ENCODE data around the gene CCL4. TPM values are rescaled to one million over a fixed set of nuclear protein-coding genes. Genes with fewer than 3 reads are reported as not detected.
"Not testable (repeated sequence)": the region's sequence is repeated elsewhere in the genome, so short reads cannot be mapped to it uniquely, and the experiment has no call there.

Gene CCL4
- not detected in 2 replicates for total RNA-seq (2021)
- long read RNA-seq = 0 reads

- peaks cover 11% of the 10 kb centered on the region for H3K27me3 Mint-ChIP-seq (ENCODE audit: low read depth)
- not testable (repeated sequence) for H3K4me3 Mint-ChIP-seq; H3K27me3 ChIP-seq (ENCODE audit: insufficient read depth, low read length)
These were observed at the start of gene CCL4 for GRCh38 chr17:36103401-36103975. CCL4 (plus strand) TSS chr17:36103827; CDS start chr17:36103906, 79 bp downstream.

More at GRCh38 chr17:36103401-36103975, at the start of gene CCL4:
- not testable (repeated sequence) for H3K9ac ChIP-seq (ENCODE audit: extremely low read depth, insufficient read length, low read length); H3K9me3 Mint-ChIP-seq; H3K4ac ChIP-seq (ENCODE audit: low read depth, low read length); H2BK20ac ChIP-seq (ENCODE audit: low read depth, low read length, poor library complexity, severe bottlenecking); H3K4me1 ChIP-seq (ENCODE audit: insufficient read depth, low read length); H2BK12ac ChIP-seq (ENCODE audit: insufficient read length, low read depth, low read length); H2AFZ ChIP-seq (ENCODE audit: low read length); H3K18ac ChIP-seq (ENCODE audit: insufficient read length, low read depth, low read length); H3T11ph ChIP-seq (ENCODE audit: low read length); H2BK15ac ChIP-seq (ENCODE audit: low read depth, low read length); H3K56ac ChIP-seq (ENCODE audit: insufficient read length, low read depth, low read length); H3K9me3 ChIP-seq (ENCODE audit: control insufficient read depth, low read depth, low read length); H2AK5ac ChIP-seq (ENCODE audit: insufficient read length, low read length); H3K79me1 ChIP-seq (ENCODE audit: insufficient read depth, low read depth, low read length, poor library complexity, severe bottlenecking); H3K14ac ChIP-seq (ENCODE audit: insufficient read depth, low read length); H4K5ac ChIP-seq (ENCODE audit: insufficient read length, low read depth, low read length); H3K79me2 ChIP-seq (ENCODE audit: insufficient read depth, low read length); H2BK120ac ChIP-seq (ENCODE audit: low read depth, low read length, poor library complexity, severe bottlenecking); H3K23ac ChIP-seq (ENCODE audit: insufficient read length, low read depth, low read length); H3K23me2 ChIP-seq (ENCODE audit: insufficient read length, low read depth, low read length, poor library complexity, severe bottlenecking); H3K4me1 Mint-ChIP-seq; H3K27ac ChIP-seq (ENCODE audit: insufficient read length, low read depth, low read length); H4K20me1 ChIP-seq (ENCODE audit: control insufficient read depth, insufficient read depth, insufficient read length); H3K4me2 ChIP-seq (ENCODE audit: insufficient read depth, insufficient read length, low read length); H4K8ac ChIP-seq (replicated peaks; ENCODE audit: insufficient read length, low read depth, low read length); H2BK5ac ChIP-seq (ENCODE audit: insufficient read length, low read length); H3K36me3 Mint-ChIP-seq (ENCODE audit: insufficient read depth in 1 of 3, low read depth in 3 of 3); H4K91ac ChIP-seq (ENCODE audit: insufficient read length, low read depth, low read length)
- peak within 1 kb of the TSS in 2 of 3 experiments; percentile 49 to 62; a peak in 2 of 7 replicates for H3K27ac Mint-ChIP-seq
- no CpG with 5 or more reads among the region's 6 CpGs for WGBS (ENCODE audit: extremely low coverage, insufficient read length, low lambda C conversion rate)
- DNase-seq = peak; percentile 16

Data from H9 (cell line).